HepG2 (cell line): ENCODE measurements around the gene NCAPD2. TPM values are rescaled to one million over a fixed set of nuclear protein-coding genes. Genes with fewer than 3 reads are reported as not detected.
A peak's percentile ranks its signal among the peaks of the same experiment; 100 is the strongest.

Experiments
- CCDC6 ChIP-seq: sonication (generic); formaldehyde crosslinking; IDR thresholded peaks from 2 replicates; pipeline ENCODE4 v1.8.1; 2022; ENCODE audit warnings: mild to moderate bottlenecking, missing genetic modification reagents, moderate library complexity
- JARID2 ChIP-seq: sonication (generic); formaldehyde crosslinking; IDR thresholded peaks from 2 replicates; pipeline ENCODE4 v1.8.1; 2023; ENCODE audit warnings: missing genetic modification reagents, inconsistent platforms; ENCODE audit not compliant: insufficient replicate concordance
- JDP2 ChIP-seq: sonication (generic); formaldehyde crosslinking; IDR thresholded peaks from 2 replicates; pipeline ENCODE4 v1.8.1; 2022; ENCODE audit warnings: missing genetic modification reagents, borderline replicate concordance
- JUND ChIP-seq: sonication (generic); formaldehyde crosslinking; IDR thresholded peaks from 2 replicates; pipeline ENCODE4 v1.8.0; 2022; ENCODE audit warnings: mild to moderate bottlenecking, missing genetic modification reagents
- MTA1 ChIP-seq: sonication (generic); formaldehyde crosslinking; IDR thresholded peaks from 2 replicates; pipeline ENCODE4 v1.4.0; 2020; ENCODE audit warnings: missing genetic modification reagents, mild to moderate bottlenecking, borderline replicate concordance
- NONO ChIP-seq, 2 experiments: fragments of 450-650 bp in 1 of 2; sonication (generic) in 1 of 2; formaldehyde crosslinking in 1 of 2; IDR thresholded peaks in 1 of 2; conservative IDR thresholded peaks in 1 of 2; 2 replicates each; pipeline versions ENCODE4 v1.6.1 to v1.8.0; 2017 to 2022; ENCODE audit warnings: mild to moderate bottlenecking in 1 of 2, missing genetic modification reagents in 1 of 2, moderate library complexity in 1 of 2
- PHB2 ChIP-seq: fragments of 450-650 bp; IDR thresholded peaks from 2 replicates; pipeline ENCODE4 v1.6.1; 2018; ENCODE audit not compliant: partially characterized antibody
- SNRNP70 ChIP-seq: fragments of 200-400 bp; formaldehyde crosslinking; IDR thresholded peaks from 2 replicates; pipeline ENCODE4 v1.6.1; 2017; ENCODE audit warnings: mild to moderate bottlenecking, low read depth, low read length, moderate library complexity
- SPEN ChIP-seq: sonication (generic); formaldehyde crosslinking; IDR thresholded peaks from 2 replicates; pipeline ENCODE4 v1.5.1; 2020; ENCODE audit warnings: low read depth, mild to moderate bottlenecking, missing genetic modification reagents
- STAT6 ChIP-seq: sonication (generic); formaldehyde crosslinking; IDR thresholded peaks from 2 replicates; pipeline ENCODE4 v1.4.0; 2020; ENCODE audit warnings: missing genetic modification reagents, mild to moderate bottlenecking, borderline replicate concordance
- TSC22D2 ChIP-seq: sonication (generic); formaldehyde crosslinking; IDR thresholded peaks from 2 replicates; pipeline ENCODE4 v1.5.1; 2020; ENCODE audit warnings: missing genetic modification reagents, mild to moderate bottlenecking, borderline replicate concordance
- ZEB1 ChIP-seq: IDR thresholded peaks from 2 replicates; pipeline ENCODE4 v1.6.1; 2012; ENCODE audit warnings: mild to moderate bottlenecking, low read depth, inconsistent platforms; ENCODE audit not compliant: insufficient replicate concordance
- ZNF263 ChIP-seq: sonication (generic); formaldehyde crosslinking; IDR thresholded peaks from 2 replicates; pipeline ENCODE4 v1.4.0; 2020; ENCODE audit warnings: missing genetic modification reagents
- ZNF441 ChIP-seq: sonication (generic); formaldehyde crosslinking; IDR thresholded peaks from 2 replicates; pipeline ENCODE4 v1.7.0; 2021; ENCODE audit warnings: missing genetic modification reagents, borderline replicate concordance
- ZNF484 ChIP-seq: sonication (generic); formaldehyde crosslinking; IDR thresholded peaks from 2 replicates; pipeline ENCODE4 v1.5.1; 2020; ENCODE audit warnings: mild to moderate bottlenecking, low read depth, missing genetic modification reagents, borderline replicate concordance
- ZNF639 ChIP-seq: conservative IDR thresholded peaks from 2 replicates; pipeline ENCODE4 v1.6.1; 2018; ENCODE audit warnings: missing genetic modification reagents
- ZNF777 ChIP-seq: sonication (generic); formaldehyde crosslinking; IDR thresholded peaks from 2 replicates; pipeline ENCODE4 v1.4.0; 2020; ENCODE audit warnings: missing genetic modification reagents
- polyA plus RNA-seq, 8 experiments: library from polyadenylated mRNA; depleted of rRNA in 3 of 8; stranded (reverse) in 7 of 8; unstranded in 1 of 8; fragments of >200 nt; fragmentation: Illumina TruSeq in 4 of 8; extraction: Trizol in 4 of 8; gene quantifications; 2 replicates each; pipeline versions ENCODE4 v1.2.1 to v1.2.3, GENCODE V29; 2011 to 2016; ENCODE audit warnings: low read depth in 4 of 8, missing spikeins in 1 of 8, mixed read lengths in 1 of 8; ENCODE audit not compliant: insufficient read depth in 1 of 8
- total RNA-seq, 5 experiments: library from RNA; depleted of rRNA; stranded (reverse); fragments of >200 nt; fragmentation: Illumina TruSeq; extraction: Trizol; gene quantifications; 2 replicates each; pipeline ENCODE4 v1.2.3, GENCODE V29; 2016; ENCODE audit warnings: low read depth in 1 of 5
- TF ChIP-seq, protein P1 (sequence below): sonication (generic); formaldehyde crosslinking; IDR thresholded peaks from 2 replicates; pipeline ENCODE4 v1.4.0; 2020; ENCODE audit warnings: missing genetic modification reagents, borderline replicate concordance

The NCAPD2 gene
- total and polyA plus RNA-seq, 2 of the 13 experiments (the other 11 are each of a cell fraction or from before 2014, with no cell fraction given), result 51.1 to 65.6 TPM

GRCh38 chr12:6493497-6494257 is at the start of gene NCAPD2 (continued):
- TF ChIP-seq STAT6 (CRISPR knock-in tag), result no peak
- 0 out of 2 replicates have a peak, but pooled peaks have one; percentile 54 for TF ChIP-seq JUND (CRISPR knock-in tag)
- no peak for TF ChIP-seq NONO (IDR thresholded peaks at IDR 0.05)
- TF ChIP-seq NONO (CRISPR knock-in tag; conservative IDR thresholded peaks at IDR 0.05), result peak; percentile 60
- no peak for TF ChIP-seq ZNF441 (CRISPR knock-in tag)
- TF ChIP-seq PHB2, result no peak
- TF ChIP-seq ZNF639, result no peak
- no peak for TF ChIP-seq TSC22D2
- TF ChIP-seq JDP2 (CRISPR knock-in tag), result no peak; the same call in 1 of the 2 replicates
- no peak; the same call in 1 of the 2 replicates for TF ChIP-seq ZNF777 (CRISPR knock-in tag)
- 0 out of 2 replicates have a peak, but pooled peaks have one; percentile 17 for TF ChIP-seq ZNF263
- no peak for TF ChIP-seq JARID2 (CRISPR knock-in tag)
- TF ChIP-seq CCDC6 (CRISPR knock-in tag), result no peak; the same call in 1 of the 2 replicates
- no peak for TF ChIP-seq ZEB1
- no peak for TF ChIP-seq ZNF484
- TF ChIP-seq, protein P1, sequence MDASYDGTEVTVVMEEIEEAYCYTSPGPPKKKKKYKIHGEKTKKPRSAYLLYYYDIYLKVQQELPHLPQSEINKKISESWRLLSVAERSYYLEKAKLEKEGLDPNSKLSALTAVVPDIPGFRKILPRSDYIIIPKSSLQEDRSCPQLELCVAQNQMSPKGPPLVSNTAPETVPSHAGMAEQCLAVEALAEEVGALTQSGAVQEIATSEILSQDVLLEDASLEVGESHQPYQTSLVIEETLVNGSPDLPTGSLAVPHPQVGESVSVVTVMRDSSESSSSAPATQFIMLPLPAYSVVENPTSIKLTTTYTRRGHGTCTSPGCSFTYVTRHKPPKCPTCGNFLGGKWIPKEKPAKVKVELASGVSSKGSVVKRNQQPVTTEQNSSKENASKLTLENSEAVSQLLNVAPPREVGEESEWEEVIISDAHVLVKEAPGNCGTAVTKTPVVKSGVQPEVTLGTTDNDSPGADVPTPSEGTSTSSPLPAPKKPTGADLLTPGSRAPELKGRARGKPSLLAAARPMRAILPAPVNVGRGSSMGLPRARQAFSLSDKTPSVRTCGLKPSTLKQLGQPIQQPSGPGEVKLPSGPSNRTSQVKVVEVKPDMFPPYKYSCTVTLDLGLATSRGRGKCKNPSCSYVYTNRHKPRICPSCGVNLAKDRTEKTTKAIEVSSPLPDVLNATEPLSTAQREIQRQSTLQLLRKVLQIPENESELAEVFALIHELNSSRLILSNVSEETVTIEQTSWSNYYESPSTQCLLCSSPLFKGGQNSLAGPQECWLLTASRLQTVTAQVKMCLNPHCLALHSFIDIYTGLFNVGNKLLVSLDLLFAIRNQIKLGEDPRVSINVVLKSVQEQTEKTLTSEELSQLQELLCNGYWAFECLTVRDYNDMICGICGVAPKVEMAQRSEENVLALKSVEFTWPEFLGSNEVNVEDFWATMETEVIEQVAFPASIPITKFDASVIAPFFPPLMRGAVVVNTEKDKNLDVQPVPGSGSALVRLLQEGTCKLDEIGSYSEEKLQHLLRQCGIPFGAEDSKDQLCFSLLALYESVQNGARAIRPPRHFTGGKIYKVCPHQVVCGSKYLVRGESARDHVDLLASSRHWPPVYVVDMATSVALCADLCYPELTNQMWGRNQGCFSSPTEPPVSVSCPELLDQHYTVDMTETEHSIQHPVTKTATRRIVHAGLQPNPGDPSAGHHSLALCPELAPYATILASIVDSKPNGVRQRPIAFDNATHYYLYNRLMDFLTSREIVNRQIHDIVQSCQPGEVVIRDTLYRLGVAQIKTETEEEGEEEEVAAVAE (CRISPR knock-in tag), result 0 out of 2 replicates have a peak, but pooled peaks have one; percentile 14
- TF ChIP-seq SNRNP70, result no peak
- TF ChIP-seq SPEN (CRISPR knock-in tag), result peak; percentile 14; the same call in 1 of the 2 replicates
- TF ChIP-seq MTA1, result no peak
